Medulla oblongata (tissue), 1 donor: ENCODE data around the gene DTD1.

Experiments
- DNase-seq: peaks from one replicate; pipeline ENCODE4 v3.0.0-alpha.2; 2015; ENCODE audit errors: extremely low spot score

DTD1 gene

GRCh38 chr20:18615020-18615650, 27.3 kb downstream of the DTD1 start:
- no peak for DNase-seq

GRCh38 chr20:18621004-18621403, 33.1 kb downstream of the DTD1 start:
- DNase-seq = no peak

- DNase-seq = no peak
Measured at GRCh38 chr20:18623156-18623910, 35.5 kb downstream of the DTD1 start.

DNA sequence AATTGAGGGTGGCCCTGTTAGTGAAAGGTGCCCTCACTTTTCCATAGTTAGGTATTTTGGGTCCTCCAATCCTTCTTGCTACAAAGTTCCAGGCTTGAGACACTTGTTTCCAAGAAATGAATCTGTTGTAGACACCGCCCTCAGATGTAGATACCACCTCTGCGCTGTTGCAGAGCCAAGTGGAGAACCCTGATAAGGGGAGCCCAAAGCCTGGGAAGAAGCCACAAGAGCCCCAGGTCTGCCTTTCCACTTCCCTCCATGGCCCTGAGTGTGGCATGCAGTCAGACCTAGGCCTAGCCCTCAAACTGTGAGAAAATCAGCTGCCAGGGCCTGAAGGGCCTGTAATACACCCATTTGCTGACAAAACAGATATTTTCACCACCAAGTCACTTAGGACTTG, 37.1 kb downstream of the DTD1 start:
- no peak for DNase-seq

GRCh38 chr20:18625907-18626655, 38.2 kb downstream of the DTD1 start:
- DNase-seq = no peak

DNA sequence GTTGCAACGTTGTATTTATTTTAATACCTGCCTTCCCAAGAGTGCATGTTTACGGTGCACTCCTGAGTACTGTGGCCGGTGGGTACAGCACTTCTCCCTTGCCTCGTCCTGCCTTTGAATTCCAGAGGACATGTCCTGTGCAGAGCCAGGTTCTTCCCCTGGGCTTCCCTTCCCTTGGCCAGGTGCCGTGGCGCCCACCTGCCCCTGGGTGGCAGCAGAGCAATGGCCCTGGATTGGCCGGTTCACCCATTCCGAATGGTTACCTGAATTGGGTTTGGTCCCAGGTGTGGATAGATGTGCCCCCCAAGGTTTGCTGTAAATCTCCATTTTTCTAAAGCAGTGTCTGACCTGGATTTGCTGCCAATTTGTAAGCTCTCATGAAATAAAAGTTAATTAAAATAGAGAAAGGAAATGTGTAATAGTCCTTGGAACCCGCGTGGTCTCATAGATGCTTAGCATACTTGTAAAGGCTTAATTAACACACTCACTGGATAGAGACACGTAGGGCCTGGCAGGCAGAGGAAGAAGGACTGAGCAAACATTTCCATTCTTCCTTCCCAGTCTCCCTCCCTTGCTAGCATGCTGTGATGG, 40.6 kb downstream of the DTD1 start:
- no peak for DNase-seq

- DNase-seq = peak; percentile 86
Measured at GRCh38 chr20:18632196-18632789, 44.4 kb downstream of the DTD1 start.

DNA sequence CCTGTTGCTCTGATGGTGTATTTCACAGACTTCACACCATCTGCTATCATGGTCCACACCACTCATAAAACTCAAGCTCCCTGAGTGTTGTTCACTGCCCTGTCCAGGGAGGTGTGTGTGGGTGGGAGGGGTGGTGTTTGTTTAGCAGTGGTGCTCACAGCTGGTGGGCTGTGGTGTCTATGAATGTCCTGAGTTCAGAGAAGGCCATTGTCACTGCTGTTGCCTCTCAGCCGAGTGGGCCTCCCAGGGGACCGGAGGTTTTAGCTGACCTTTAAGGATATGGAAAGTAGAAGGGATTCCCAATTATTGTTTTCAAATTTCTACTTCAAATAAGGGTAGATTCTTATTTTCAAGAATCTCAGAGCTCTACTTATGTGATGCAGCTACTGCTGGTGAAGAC, 45.6 kb downstream of the DTD1 start:
- DNase-seq = no peak

DNA sequence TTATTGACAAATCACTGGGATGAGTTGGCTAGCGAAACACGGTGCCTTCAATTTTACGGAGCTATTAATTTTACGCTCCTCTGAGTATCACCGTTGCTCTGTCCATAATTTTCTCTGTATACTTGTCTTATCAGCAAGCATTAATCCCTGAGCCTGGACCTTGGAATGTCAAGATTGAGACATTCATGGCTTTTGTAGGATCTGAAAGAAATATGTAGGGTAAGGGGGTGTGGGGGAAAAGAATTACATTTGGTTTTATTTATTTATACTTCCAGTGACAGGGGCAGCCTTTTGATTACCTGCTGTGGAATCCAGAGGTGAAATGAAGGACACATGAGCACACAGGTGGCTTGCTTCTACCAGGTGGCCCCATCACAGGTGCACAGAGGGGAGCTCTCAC, 46.6 kb downstream of the DTD1 start:
- no peak for DNase-seq

DNA sequence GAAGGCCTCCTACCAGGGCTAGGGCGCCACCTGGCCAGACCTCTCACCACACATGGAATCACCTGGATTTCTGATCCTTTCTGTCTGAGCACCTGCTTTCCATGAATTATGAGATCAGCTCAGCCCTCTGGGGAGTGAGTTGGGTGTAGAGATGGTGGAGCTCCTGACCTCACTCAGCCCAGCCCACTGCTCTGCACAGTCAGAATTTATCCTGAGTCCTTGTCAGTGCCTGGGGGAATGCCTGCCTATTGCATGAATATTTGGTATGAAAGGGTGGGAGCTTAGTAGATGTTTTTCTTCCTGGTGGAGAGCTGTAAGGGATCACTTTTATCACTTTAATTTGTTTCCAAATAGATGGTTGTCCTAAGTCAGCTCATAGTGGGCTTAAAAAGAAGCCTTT, 47.5 kb downstream of the DTD1 start:
- no peak for DNase-seq

GRCh38 chr20:18637224-18637623, 49.4 kb downstream of the DTD1 start:
- no peak for DNase-seq

GRCh38 chr20:18638768-18639167, 50.9 kb downstream of the DTD1 start:
- no peak for DNase-seq

- no peak for DNase-seq
Measured at GRCh38 chr20:18639501-18639979, 51.7 kb downstream of the DTD1 start.

- DNase-seq = no peak
Measured at GRCh38 chr20:18645196-18645745, 57.4 kb downstream of the DTD1 start.

GRCh38 chr20:18645851-18646250, 58.0 kb downstream of the DTD1 start:
- no peak for DNase-seq

GRCh38 chr20:18647777-18648176, 59.9 kb downstream of the DTD1 start:
- no peak for DNase-seq

DNA sequence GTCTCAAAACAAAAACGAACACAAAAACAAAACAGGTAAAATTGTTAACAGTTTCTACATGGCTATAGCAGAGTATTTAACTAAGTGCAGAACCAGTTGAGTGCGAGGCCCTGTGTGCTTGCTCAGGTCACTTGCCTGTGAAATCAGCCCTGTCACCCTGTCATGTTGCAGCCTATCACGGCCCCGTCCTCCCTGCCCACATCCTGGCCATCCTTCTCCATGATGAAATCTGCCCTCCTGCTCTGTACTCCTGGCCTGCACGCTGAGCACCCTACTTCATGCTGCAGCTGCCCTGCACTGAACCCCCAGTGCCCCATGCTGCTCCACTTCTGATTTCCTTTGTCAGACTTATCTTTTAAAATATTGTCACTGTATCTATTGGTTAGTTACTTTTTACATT, 62.4 kb downstream of the DTD1 start:
- no peak for DNase-seq

DNA sequence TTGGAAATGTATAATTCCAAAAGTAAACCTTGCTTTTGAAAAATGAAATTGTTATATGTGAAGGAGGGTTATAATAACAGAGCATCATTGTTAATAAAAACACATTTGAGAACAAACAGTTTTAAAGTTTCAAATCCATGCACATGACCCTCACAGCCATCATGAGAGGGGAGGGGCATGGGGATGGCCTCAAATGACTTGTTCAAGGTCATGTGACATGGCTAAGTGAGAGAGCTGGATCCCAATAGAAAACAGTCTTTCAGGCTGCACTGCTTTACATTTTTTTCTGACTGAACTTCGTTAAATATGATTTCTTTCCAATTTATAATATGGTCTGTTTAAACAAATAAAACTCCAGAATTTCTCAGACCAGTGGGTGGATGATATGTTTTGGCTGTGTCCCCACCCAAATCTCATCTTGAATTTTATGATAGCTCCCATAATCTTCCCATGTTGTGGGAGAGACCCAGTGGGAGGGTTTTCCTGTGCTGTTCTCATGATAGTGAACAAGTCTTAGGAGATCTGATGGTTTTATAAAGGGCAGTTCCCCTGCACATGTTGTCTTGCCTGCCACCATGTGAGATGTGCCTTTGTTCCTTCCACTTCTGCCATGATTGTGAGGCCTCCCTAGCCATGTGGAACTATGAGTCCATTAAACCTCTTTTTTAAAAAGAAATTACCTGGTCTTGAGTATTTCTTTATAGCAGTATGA, 66.0 kb downstream of the DTD1 start:
- DNase-seq = no peak

- DNase-seq = no peak
Measured at GRCh38 chr20:18654448-18654773, 66.6 kb downstream of the DTD1 start.

DNA sequence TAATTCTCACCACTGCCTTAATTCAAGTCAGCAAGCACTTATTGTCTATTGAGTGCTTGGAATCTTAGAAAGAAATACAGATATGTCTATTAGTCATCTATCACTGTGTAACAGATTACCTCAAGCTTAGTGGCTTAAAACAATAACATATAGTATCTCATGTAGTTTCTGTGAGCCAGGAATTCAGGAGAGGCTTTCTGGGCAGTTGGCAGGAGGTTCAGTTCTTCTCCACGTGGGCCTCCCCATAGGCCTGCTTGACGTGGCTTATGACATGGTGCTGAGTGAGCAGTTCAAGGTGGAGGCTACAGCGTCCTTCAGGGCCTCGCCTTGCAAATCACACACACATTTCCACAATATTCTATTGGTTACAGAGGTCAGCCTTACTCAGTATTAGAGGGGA, 69.7 kb downstream of the DTD1 start:
- DNase-seq = no peak
